ENCODE data around the gene MMEL1.

MMEL1 gene

GRCh38 chr1:2541619-2542245 is 91.1 kb downstream of the MMEL1 start:
- DNase-seq: peak; percentile 81

- DNase-seq: no peak
Measured at GRCh38 chr1:2540816-2541492, 91.9 kb downstream of the MMEL1 start.
